GM12864 (cell line): ENCODE results near the gene TUBGCP3.
"Not testable (repeated sequence)": the region's sequence is repeated elsewhere in the genome, so short reads cannot be mapped to it uniquely, and the experiment has no call there.

ENCODE experiments used
- DNase-seq: peaks from one replicate; pipeline ENCODE4 v3.0.0-alpha.2; 2011; ENCODE audit warnings: low read depth
- H3K4me3 ChIP-seq: 2 replicates; pipeline ENCODE4 v1.5.1; 2011; ENCODE audit warnings: mild to moderate bottlenecking, low read depth, low read length, control low read depth
- CTCF ChIP-seq: IDR thresholded peaks from 2 replicates; pipeline ENCODE4 v1.5.1; 2011; ENCODE audit warnings: low read depth, mild to moderate bottlenecking, moderate library complexity, low read length, control low read depth, inconsistent platforms; ENCODE audit errors: missing control alignments

The TUBGCP3 gene

GRCh38 chr13:112556600-112556999 is 31.4 kb downstream of the TUBGCP3 start:
- TF ChIP-seq CTCF = no peak
- no peak overlapping the region for H3K4me3 ChIP-seq
- DNase-seq = no peak

GRCh38 chr13:112554214-112554850 is 33.6 kb downstream of the TUBGCP3 start:
- TF ChIP-seq CTCF = no peak
- DNase-seq = no peak
- H3K4me3 ChIP-seq = no peak overlapping the region

GRCh38 chr13:112548975-112549374 is 39.0 kb downstream of the TUBGCP3 start:
- not testable (repeated sequence) for DNase-seq, H3K4me3 ChIP-seq

GRCh38 chr13:112545856-112546255 is 42.1 kb downstream of the TUBGCP3 start:
- H3K4me3 ChIP-seq = no peak overlapping the region
- no peak for TF ChIP-seq CTCF
- DNase-seq = no peak

- no peak overlapping the region for H3K4me3 ChIP-seq
- no peak for TF ChIP-seq CTCF
- no peak for DNase-seq
Measured at GRCh38 chr13:112532837-112533745, 54.9 kb downstream of the TUBGCP3 start.

- no peak overlapping the region for H3K4me3 ChIP-seq
- no peak for DNase-seq
- TF ChIP-seq CTCF = no peak
Measured at GRCh38 chr13:112531263-112531794, 56.6 kb downstream of the TUBGCP3 start.

- DNase-seq = no peak
- no peak for TF ChIP-seq CTCF
- H3K4me3 ChIP-seq = no peak overlapping the region
Measured at GRCh38 chr13:112530861-112531260, 57.1 kb downstream of the TUBGCP3 start.
